Epithelial cell of esophagus (primary cell): ENCODE data around the gene PDE2A.

ENCODE experiments used
- DNase-seq: peaks from one replicate; pipeline ENCODE4 v3.0.0; 2010; ENCODE audit warnings: low read depth
- H3K4me3 ChIP-seq: 2 replicates; pipeline ENCODE4 v1.5.1; 2011; ENCODE audit warnings: mild to moderate bottlenecking, low read length, control low read depth
- TF ChIP-seq, protein P1 (sequence below): IDR thresholded peaks from 2 replicates; pipeline ENCODE4 v1.5.1; 2011; ENCODE audit warnings: low read depth, mild to moderate bottlenecking, low read length, control low read depth, inconsistent platforms; ENCODE audit not compliant: insufficient read depth; ENCODE audit errors: missing control alignments

The PDE2A gene

DNA sequence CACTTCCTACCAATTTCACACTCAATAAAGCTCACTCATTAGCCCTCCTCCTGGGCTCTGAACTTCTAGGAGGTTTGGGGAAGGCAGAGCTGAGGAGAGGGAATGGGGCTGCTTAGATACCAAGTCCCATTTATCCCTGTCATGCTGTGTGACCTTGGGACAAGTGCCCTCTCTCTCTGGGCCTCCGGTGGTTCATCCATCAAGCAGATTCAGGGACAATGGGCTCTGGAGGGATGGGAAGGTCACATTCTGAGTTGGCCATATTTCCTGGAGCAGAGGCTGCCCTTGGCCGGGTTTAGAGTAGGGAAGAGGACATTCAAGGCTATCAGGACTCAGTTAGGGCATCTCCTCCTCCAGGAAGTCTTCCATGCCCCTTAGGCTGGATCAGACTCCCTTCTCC, 66.7 kb downstream of the PDE2A start:
- no peak overlapping the region for H3K4me3 ChIP-seq
- DNase-seq, result no peak
- TF ChIP-seq, protein P1, sequence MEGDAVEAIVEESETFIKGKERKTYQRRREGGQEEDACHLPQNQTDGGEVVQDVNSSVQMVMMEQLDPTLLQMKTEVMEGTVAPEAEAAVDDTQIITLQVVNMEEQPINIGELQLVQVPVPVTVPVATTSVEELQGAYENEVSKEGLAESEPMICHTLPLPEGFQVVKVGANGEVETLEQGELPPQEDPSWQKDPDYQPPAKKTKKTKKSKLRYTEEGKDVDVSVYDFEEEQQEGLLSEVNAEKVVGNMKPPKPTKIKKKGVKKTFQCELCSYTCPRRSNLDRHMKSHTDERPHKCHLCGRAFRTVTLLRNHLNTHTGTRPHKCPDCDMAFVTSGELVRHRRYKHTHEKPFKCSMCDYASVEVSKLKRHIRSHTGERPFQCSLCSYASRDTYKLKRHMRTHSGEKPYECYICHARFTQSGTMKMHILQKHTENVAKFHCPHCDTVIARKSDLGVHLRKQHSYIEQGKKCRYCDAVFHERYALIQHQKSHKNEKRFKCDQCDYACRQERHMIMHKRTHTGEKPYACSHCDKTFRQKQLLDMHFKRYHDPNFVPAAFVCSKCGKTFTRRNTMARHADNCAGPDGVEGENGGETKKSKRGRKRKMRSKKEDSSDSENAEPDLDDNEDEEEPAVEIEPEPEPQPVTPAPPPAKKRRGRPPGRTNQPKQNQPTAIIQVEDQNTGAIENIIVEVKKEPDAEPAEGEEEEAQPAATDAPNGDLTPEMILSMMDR, result no peak

DNA sequence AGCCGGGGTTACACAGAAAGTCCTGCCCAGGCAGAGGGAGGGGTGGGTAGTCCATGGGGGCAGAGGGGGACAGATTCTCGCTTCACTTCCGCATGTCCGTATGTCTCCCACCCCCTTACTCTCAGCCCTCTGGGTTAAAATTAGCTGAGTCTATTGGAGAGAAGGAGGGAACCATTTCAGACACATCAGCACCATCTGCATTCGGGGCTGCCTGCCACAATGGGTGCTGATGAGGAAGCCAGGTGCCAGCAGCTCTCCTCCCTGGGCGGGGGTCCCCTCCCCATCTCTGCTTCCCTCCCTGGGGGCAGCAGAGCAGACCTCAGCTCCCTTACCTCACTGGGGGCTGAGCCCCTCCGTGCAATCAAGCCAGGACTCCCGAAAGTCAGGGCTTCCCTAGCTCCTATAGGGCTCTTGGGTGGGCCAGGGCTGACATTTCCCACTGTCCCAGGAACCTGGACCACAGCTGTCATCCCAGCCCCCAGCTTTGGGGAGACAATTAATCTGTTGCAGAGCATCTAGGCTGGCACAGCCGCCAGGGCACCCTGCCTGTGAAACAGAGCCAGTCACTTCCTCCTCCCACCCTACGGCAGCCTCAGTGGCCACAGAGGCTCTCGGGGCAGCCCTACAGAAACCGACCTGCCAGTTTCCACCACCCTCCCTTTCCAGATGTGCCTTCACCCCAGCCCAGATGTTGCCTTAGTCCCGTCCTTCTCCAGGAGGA, 67.3 kb downstream of the PDE2A start:
- no peak for DNase-seq

DNA sequence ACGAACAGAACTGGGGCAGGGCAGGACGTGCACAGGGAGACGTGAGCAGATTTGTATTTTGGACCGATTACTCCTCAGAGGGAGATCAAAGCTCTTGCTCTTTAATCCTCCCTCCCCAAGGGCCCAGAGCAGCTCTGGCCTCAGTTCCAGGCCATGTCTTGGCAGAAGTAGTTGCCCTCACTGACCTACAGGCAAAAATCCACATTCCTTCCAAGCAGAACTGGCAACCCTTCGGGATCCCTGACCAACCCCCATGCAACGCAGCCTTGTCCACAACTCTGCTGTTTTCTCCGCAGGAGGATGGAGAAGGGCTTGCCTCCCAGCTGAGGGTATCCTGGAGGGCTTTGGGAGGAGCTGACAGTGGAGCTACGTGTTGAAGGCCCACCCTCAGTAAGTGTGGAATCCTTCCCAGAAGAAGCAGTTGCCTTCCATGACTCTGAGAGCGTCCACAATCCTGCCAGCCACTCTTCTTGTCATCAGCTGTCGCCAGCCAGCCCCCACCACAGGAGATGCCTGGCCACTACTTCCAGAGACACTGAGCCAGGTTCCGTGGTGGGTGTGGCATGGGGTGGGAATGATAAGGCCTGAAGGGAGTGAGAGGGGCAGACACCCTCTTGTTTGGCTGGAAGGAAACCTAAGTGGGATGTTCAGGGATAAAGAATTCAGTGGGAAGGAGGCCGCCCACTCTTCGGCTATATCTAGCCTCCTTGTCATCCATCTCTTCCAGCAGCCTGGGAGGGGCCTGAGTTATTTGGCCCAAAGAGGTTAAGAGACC, 68.1 kb downstream of the PDE2A start:
- no peak overlapping the region for H3K4me3 ChIP-seq
- TF ChIP-seq, protein P1, result no peak
- no peak for DNase-seq

More for the DNA sequence above, 67.3 kb downstream of the PDE2A start:
- TF ChIP-seq, protein P1, result no peak
- no peak overlapping the region for H3K4me3 ChIP-seq

DNA sequence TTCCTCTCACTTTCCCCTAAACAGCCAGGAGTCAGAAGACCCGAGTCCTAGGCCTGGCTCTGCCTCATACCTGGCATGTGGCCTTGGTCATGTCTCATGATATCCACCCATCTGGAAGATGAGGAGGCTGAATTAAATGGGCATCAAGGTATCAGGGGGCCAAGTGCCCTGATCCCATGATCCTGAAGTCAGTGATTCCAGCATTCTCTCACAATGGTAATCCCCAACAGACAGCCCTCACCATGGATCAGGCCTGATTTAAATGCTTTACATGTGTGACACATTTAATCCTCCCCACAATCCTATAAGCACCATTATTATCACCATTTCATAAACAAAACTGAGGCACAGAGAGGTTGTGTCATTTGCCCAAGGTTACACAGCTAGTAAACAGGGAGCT, 70.0 kb downstream of the PDE2A start:
- no peak for DNase-seq
- H3K4me3 ChIP-seq, result no peak overlapping the region
- TF ChIP-seq, protein P1, result no peak

DNA sequence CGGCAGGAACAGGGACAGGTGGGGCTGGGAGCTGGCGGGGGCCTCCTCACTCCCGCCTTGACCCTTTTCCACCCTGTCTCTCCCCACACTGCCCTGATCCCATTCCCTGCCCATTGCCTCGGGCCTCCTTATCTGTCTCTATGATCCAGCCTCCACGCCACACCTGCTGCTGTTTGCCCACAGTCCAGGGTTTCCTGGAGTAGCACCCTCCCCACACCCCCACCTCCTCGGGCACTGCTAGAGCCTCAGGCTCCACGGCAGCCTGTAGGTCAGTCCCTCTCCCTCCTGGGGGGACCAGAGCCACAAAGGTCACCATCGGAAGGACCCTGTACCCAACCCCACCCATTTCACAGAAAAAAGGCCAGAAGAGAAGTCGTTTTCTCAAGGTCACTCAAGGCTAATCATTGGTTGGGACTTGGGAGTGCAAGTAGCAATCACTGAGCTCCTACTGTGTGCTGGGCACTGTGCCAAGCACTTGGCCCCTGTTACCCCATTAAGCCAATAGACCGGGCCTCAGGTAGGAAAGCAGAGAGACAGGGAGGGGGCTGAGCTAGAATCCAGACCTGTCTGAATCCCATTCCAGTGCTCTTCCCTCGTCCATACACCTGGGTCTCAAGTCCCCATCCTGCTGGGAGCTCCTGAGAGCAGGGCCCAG, 71.8 kb downstream of the PDE2A start:
- DNase-seq, result no peak
- TF ChIP-seq, protein P1, result no peak
- no peak overlapping the region for H3K4me3 ChIP-seq

DNA sequence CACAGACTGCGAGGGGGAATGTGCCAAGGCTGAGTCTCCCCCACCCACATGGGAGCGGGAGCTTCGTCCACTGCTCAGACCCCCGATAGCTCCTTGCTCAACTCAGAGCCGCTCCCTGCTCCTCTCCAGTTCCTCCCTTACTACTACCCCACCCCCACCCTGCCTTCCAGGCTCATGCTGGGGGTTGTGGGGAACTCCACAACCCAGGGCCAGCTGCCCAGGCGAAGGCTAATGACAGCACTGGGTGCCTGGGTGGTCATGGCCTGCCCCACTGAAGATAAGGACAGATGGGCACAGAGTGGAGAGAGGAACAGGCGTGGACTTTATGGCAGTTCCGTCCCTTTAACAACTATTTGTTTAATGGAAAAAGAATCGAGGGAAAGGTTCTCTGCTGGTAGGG, 73.7 kb downstream of the PDE2A start:
- DNase-seq, result no peak
- TF ChIP-seq, protein P1, result no peak
- H3K4me3 ChIP-seq, result no peak overlapping the region
